Erythroblast (primary cell): Measurements from ENCODE around the gene POLN.

ENCODE experiments used
- GATA1 ChIP-seq: IDR thresholded peaks from 2 replicates; pipeline ENCODE4 v1.6.1; 2011; ENCODE audit warnings: low read depth, mild to moderate bottlenecking, control low read depth, low read length, moderate library complexity
- POLR2A ChIP-seq: IDR thresholded peaks from 2 replicates; pipeline ENCODE4 v1.6.1; 2011; ENCODE audit warnings: mild to moderate bottlenecking, low read length

DNA sequence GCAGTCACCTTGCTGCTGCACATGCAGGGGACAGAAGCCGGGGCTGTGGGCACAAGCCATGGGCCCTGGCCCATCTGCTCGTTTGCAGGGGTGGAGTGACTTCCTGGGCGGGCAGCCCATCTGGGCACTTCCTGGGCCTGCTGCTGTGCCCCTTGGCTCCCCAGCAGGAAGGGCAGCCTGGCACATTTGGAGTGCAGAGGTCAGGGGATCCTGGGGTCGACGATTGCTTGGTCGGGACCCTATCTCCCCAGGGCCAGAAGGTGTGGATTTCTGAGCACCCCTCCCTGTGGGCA is 30.9 kb upstream of the POLN start:
- TF ChIP-seq POLR2A, result no peak
- no peak for TF ChIP-seq GATA1
